CD4-positive, alpha-beta T cell (primary cell): Measurements from ENCODE around the gene CIAO2B. TPM values are rescaled to one million over a fixed set of nuclear protein-coding genes. Genes with fewer than 3 reads are reported as not detected.

ENCODE experiments used
- ATAC-seq: fragments of 200-7000 bp; cut with Tn5 transposase; one replicate; pipeline ENCODE4 v1.10.0; 2022; ENCODE audit warnings: mild to moderate bottlenecking; ENCODE audit not compliant: poor library complexity
- CTCF ChIA-PET: fragments of 350-600 bp; sonication (Branson Sonifier 250); formaldehyde crosslinking; loops from one replicate; lab custom pipeline; 2021; ENCODE audit warnings: antibody characterized with exemption, inconsistent platforms; lab: Charles Lee
- POLR2A ChIA-PET: fragments of 350-600 bp; sonication (Branson Sonifier 250); formaldehyde crosslinking; loops from one replicate; lab custom pipeline; 2021; ENCODE audit warnings: antibody characterized with exemption, inconsistent platforms; lab: Charles Lee
- DNase-seq, 14 experiments: peaks; one replicate each; pipeline ENCODE4 v3.0.0-alpha.2; 2013 to 2020; ENCODE audit warnings: mixed read lengths in 2 of 14
- H3K27ac ChIP-seq, 2 donors: one replicate each; pipeline versions ENCODE4 v1.5.1 to v1.7.0; 2013; ENCODE audit warnings: low read length in 2 of 2, low read depth in 1 of 2, mild to moderate bottlenecking in 1 of 2
- H3K27me3 ChIP-seq, 2 experiments: 1 replicate in 1 of 2; 2 replicates in 1 of 2; pipeline versions ENCODE4 v1.6.1 to v1.7.0; 2013; ENCODE audit warnings: low read length in 2 of 2, control low read depth in 1 of 2, mild to moderate bottlenecking in 1 of 2, moderate library complexity in 1 of 2; ENCODE audit not compliant: insufficient read depth in 2 of 2, control insufficient read depth in 1 of 2
- H3K36me3 ChIP-seq: one replicate; pipeline ENCODE4 v1.6.1; 2013; ENCODE audit warnings: low read length, control low read depth; ENCODE audit not compliant: insufficient read depth
- H3K4me1 ChIP-seq: one replicate; pipeline ENCODE4 v1.6.1; 2013; ENCODE audit warnings: low read length, control low read depth; ENCODE audit not compliant: insufficient read depth
- H3K4me3 ChIP-seq: one replicate; pipeline ENCODE4 v1.5.1; 2013; ENCODE audit warnings: mild to moderate bottlenecking, low read length, moderate library complexity
- H3K9me3 ChIP-seq, 2 experiments: 1 replicate in 1 of 2; 2 replicates in 1 of 2; pipeline versions ENCODE4 v1.6.1 to v1.7.0; 2013; ENCODE audit warnings: low read length in 2 of 2, mild to moderate bottlenecking in 2 of 2, control low read depth in 1 of 2, moderate library complexity in 1 of 2; ENCODE audit not compliant: control insufficient read depth in 1 of 2, insufficient read depth in 1 of 2
- H3K27ac Mint-ChIP-seq: one replicate; pipeline ENCODE4 v1.8.0; 2020; ENCODE audit warnings: mixed read lengths
- H3K27me3 Mint-ChIP-seq: one replicate; pipeline ENCODE4 v1.8.0; 2021; ENCODE audit warnings: mixed read lengths
- H3K36me3 Mint-ChIP-seq: one replicate; pipeline ENCODE4 v1.8.0; 2021; ENCODE audit warnings: low read depth, mixed read lengths
- H3K4me1 Mint-ChIP-seq: one replicate; pipeline ENCODE4 v1.8.0; 2021; ENCODE audit warnings: low read depth, mixed read lengths
- H3K4me3 Mint-ChIP-seq: one replicate; pipeline ENCODE4 v1.8.0; 2020; ENCODE audit warnings: mild to moderate bottlenecking, mixed read lengths
- H3K9me3 Mint-ChIP-seq: one replicate; pipeline ENCODE4 v1.8.0; 2020; ENCODE audit warnings: mixed read lengths
- intact Hi-C, 2 experiments: fragments of 100-400 bp; cut with DNase I in 1 of 2; cut with micrococcal nuclease in 1 of 2; formaldehyde crosslinking; loops; one replicate each; pipeline versions ENCODE4 v1.15.1 to v1.9.0; 2023 to 2025; cut with DNase I, micrococcal nuclease
- total RNA-seq, 174 experiments: library from RNA in 2 of 174; stranded (reverse) in 2 of 174; gene quantifications; one replicate each; pipeline ENCODE4 v1.2.3 and lab custom pipeline; 2021 to 2026
- TF ChIP-seq, protein P1 (sequence below): fragments of 200-600 bp; IDR thresholded peaks from one replicate; pipeline ENCODE4 v1.8.0; 2022; ENCODE audit warnings: antibody characterized with exemption, mild to moderate bottlenecking

CIAO2B gene
- total RNA-seq, 2 experiments from 2014 or later: 58.6 to 70.4 TPM

DNA sequence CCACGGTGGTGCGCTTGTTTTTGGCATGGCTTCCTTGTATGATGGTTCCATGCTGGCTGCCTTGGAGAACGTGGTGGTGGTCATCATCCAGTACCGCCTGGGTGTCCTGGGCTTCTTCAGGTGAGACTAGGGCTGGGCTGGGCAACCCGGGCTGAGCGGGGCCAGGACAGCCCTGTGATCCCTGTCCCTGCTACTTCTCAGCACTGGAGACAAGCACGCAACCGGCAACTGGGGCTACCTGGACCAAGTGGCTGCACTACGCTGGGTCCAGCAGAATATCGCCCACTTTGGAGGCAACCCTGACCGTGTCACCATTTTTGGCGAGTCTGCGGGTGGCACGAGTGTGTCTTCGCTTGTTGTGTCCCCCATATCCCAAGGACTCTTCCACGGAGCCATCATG is 6.0 kb upstream of the CIAO2B start:
- peaks cover 60% of the 10 kb centered on the region for H3K36me3 ChIP-seq
- peaks cover 25% of the 10 kb centered on the region for H3K4me1 ChIP-seq
- Mint-ChIP-seq H3K27ac (no peak overlapping the region), H3K36me3 (peaks cover 77% of the 10 kb centered on the region), H3K9me3 (no peaks in the 10 kb centered on the region), H3K27me3 (no peaks in the 10 kb centered on the region), H3K4me1 (peaks cover 25% of the 10 kb centered on the region), H3K4me3 (no peak overlapping the region)
- ATAC-seq: no peak
- no peak for DNase-seq
- ChIA-PET CTCF (no interaction called here), POLR2A (no interaction called here)
- no peak overlapping the region for H3K27ac ChIP-seq
- H3K27me3 ChIP-seq: no peaks in the 10 kb centered on the region
- H3K9me3 ChIP-seq: no peaks in the 10 kb centered on the region
- intact Hi-C loops: no loop called here
- TF ChIP-seq, protein P1, sequence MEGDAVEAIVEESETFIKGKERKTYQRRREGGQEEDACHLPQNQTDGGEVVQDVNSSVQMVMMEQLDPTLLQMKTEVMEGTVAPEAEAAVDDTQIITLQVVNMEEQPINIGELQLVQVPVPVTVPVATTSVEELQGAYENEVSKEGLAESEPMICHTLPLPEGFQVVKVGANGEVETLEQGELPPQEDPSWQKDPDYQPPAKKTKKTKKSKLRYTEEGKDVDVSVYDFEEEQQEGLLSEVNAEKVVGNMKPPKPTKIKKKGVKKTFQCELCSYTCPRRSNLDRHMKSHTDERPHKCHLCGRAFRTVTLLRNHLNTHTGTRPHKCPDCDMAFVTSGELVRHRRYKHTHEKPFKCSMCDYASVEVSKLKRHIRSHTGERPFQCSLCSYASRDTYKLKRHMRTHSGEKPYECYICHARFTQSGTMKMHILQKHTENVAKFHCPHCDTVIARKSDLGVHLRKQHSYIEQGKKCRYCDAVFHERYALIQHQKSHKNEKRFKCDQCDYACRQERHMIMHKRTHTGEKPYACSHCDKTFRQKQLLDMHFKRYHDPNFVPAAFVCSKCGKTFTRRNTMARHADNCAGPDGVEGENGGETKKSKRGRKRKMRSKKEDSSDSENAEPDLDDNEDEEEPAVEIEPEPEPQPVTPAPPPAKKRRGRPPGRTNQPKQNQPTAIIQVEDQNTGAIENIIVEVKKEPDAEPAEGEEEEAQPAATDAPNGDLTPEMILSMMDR: no peak
- no peak overlapping the region for H3K4me3 ChIP-seq

DNA sequence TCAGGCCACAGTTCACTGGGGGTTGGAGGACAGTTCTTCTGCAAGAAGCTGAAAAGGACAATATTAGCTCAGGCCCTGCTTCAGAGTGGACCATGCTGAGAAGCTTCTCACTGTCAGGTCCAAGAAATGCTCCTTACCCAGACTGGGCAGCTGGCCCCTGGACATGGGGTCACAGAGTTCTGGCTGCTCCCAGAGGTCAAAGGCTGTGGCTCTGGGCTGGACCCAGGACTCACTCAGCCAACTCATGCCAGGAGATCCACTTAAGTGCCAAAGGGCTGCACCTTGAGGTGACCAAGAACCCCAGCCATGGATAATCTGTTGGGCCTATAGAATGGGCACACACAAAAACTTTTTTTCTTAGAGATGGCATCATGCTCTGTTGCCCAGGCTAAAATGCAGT is 5.2 kb upstream of the CIAO2B start:
- Histone ChIP-seq H3K4me3 (no peak overlapping the region), H3K27me3 (no peaks in the 10 kb centered on the region), H3K4me1 (peaks cover 28% of the 10 kb centered on the region), H3K9me3 (no peaks in the 10 kb centered on the region), H3K27ac (no peak overlapping the region), H3K36me3 (peaks cover 60% of the 10 kb centered on the region)
- Mint-ChIP-seq H3K4me1 (peaks cover 34% of the 10 kb centered on the region), H3K36me3 (peaks cover 81% of the 10 kb centered on the region), H3K27me3 (no peaks in the 10 kb centered on the region), H3K27ac (no peak overlapping the region), H3K4me3 (no peak overlapping the region), H3K9me3 (no peaks in the 10 kb centered on the region)
- intact Hi-C loops: no loop called here
- ATAC-seq: no peak
- TF ChIP-seq, protein P1: no peak
- no peak for DNase-seq
- CTCF ChIA-PET: no interaction called here
- POLR2A ChIA-PET: no interaction called here

DNA sequence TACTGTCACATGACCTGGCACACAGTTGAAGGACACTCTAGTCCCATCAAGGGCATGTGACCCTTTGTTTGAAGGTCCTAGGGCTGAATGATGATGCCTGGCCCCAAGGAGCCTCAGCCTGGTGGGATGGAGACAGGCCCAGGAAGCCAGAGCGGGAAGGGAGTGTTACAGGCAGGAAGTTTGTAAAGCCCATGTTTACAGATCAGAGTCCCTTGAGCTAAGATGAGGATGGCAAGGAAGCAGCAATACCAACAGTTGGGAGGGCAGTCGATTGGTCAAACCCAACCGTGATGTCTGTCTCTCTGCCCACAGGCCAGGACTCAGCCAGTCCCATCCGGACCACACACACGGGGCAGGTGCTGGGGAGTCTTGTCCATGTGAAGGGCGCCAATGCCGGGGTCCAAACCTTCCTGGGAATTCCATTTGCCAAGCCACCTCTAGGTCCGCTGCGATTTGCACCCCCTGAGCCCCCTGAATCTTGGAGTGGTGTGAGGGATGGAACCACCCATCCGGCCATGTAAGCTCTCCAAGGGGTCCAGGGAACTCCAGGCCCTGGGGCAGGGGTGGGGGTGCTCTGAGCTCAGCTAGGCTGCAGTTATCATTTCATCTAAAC is 3.6 kb upstream of the CIAO2B start:
- DNase-seq (no peak), ATAC-seq (no peak)
- no peak overlapping the region for H3K4me3 ChIP-seq
- TF ChIP-seq, protein P1: no peak
- intact Hi-C loops: no loop called here
- H3K27ac Mint-ChIP-seq: peak overlapping the region; percentile 97
- no peak overlapping the region for H3K27ac ChIP-seq
- ChIA-PET CTCF (interaction anchor here (1.0 kb wide), 1 partner anchor 10 kb away, joined by 3 read pairs; no protein-coding TSS in a partner anchor), POLR2A (no interaction called here)
- no peaks in the 10 kb centered on the region for H3K9me3 Mint-ChIP-seq
- peaks cover 38% of the 10 kb centered on the region for H3K4me1 ChIP-seq
- H3K27me3 ChIP-seq: no peaks in the 10 kb centered on the region
- no peaks in the 10 kb centered on the region for H3K9me3 ChIP-seq
- H3K36me3 ChIP-seq: peaks cover 50% of the 10 kb centered on the region
- H3K4me1 Mint-ChIP-seq: peaks cover 49% of the 10 kb centered on the region
- H3K27me3 Mint-ChIP-seq: no peaks in the 10 kb centered on the region
- peak overlapping the region; percentile 98 for H3K4me3 Mint-ChIP-seq
- peaks cover 83% of the 10 kb centered on the region for H3K36me3 Mint-ChIP-seq
